Subcutaneous abdominal adipose tissue (tissue), 5 donors: ENCODE measurements around the gene CRACDL.

Source experiments
- H3K27ac ChIP-seq: one replicate; pipeline ENCODE4 v1.7.0; 2013; ENCODE audit warnings: low read depth, mild to moderate bottlenecking, inconsistent platforms, low read length, moderate library complexity
- H3K27me3 ChIP-seq, 5 donors: one replicate each; pipeline ENCODE4 v1.7.0; 2013; ENCODE audit warnings: low read length in 5 of 5, inconsistent platforms in 1 of 5; ENCODE audit not compliant: control insufficient read depth in 5 of 5, insufficient read depth in 4 of 5
- H3K36me3 ChIP-seq, 5 donors: one replicate each; pipeline ENCODE4 v1.7.0; 2013; ENCODE audit warnings: low read length in 5 of 5; ENCODE audit not compliant: control insufficient read depth in 5 of 5, insufficient read depth in 5 of 5
- H3K4me1 ChIP-seq, 5 donors: one replicate each; pipeline ENCODE4 v1.7.0; 2013; ENCODE audit warnings: low read length in 5 of 5, mild to moderate bottlenecking in 3 of 5, moderate library complexity in 1 of 5; ENCODE audit not compliant: control insufficient read depth in 5 of 5, insufficient read depth in 5 of 5
- H3K4me3 ChIP-seq, 5 donors: one replicate each; pipeline ENCODE4 v1.7.0; 2013; ENCODE audit warnings: low read length in 5 of 5, low read depth in 1 of 5
- H3K9ac ChIP-seq, 5 donors: one replicate each; pipeline ENCODE4 v1.7.0; 2013; ENCODE audit warnings: low read length in 5 of 5, mild to moderate bottlenecking in 4 of 5, moderate library complexity in 3 of 5
- H3K9me3 ChIP-seq, 5 donors: one replicate each; pipeline ENCODE4 v1.7.0; 2013; ENCODE audit warnings: low read length in 5 of 5; ENCODE audit not compliant: control insufficient read depth in 5 of 5
- donor health status: healthy.
- donor health status: healthy.
- donor health status: healthy.
- donor health status: healthy.
- donor health status: healthy.

CRACDL gene

GRCh38 chr2:98867539-98868309, 68.3 kb downstream of the CRACDL start:
- no peaks in the 10 kb centered on the region for H3K4me1 ChIP-seq
- peaks cover 0 to 4% (median 2%) of the 10 kb centered on the region in 5 donors for H3K9me3 ChIP-seq
- H3K4me3 ChIP-seq: no peak overlapping the region
- H3K27me3 ChIP-seq: peaks cover 0 to 5% (median 0%) of the 10 kb centered on the region in 5 donors
- H3K36me3 ChIP-seq: no peaks in the 10 kb centered on the region
- no peak overlapping the region for H3K27ac ChIP-seq
- H3K9ac ChIP-seq: no peak overlapping the region

GRCh38 chr2:98866033-98866432, 70.0 kb downstream of the CRACDL start:
- H3K4me1 ChIP-seq: no peaks in the 10 kb centered on the region
- peaks cover 2 to 16% (median 10%) of the 10 kb centered on the region in 5 donors for H3K9me3 ChIP-seq
- peaks cover 0 to 5% (median 0%) of the 10 kb centered on the region in 5 donors for H3K27me3 ChIP-seq
- no peak overlapping the region for H3K9ac ChIP-seq
- no peak overlapping the region for H3K27ac ChIP-seq
- no peak overlapping the region for H3K4me3 ChIP-seq
- H3K36me3 ChIP-seq: no peaks in the 10 kb centered on the region

GRCh38 chr2:98861601-98862000, 74.4 kb downstream of the CRACDL start:
- no peak overlapping the region for H3K9ac ChIP-seq
- no peak overlapping the region for H3K27ac ChIP-seq
- no peaks in the 10 kb centered on the region for H3K4me1 ChIP-seq
- H3K9me3 ChIP-seq: peaks cover 5 to 32% (median 23%) of the 10 kb centered on the region in 5 donors
- no peak overlapping the region for H3K4me3 ChIP-seq
- H3K36me3 ChIP-seq: no peaks in the 10 kb centered on the region
- no peaks in the 10 kb centered on the region for H3K27me3 ChIP-seq

- Histone ChIP-seq H3K36me3 (no peaks in the 10 kb centered on the region), H3K9me3 (peaks cover 5 to 34% (median 22%) of the 10 kb centered on the region in 5 donors), H3K27ac (no peak overlapping the region), H3K4me1 (no peaks in the 10 kb centered on the region), H3K4me3 (no peak overlapping the region), H3K27me3 (no peaks in the 10 kb centered on the region), H3K9ac (no peak overlapping the region)
Observed at GRCh38 chr2:98859323-98859722, 76.7 kb downstream of the CRACDL start.

GRCh38 chr2:98857001-98857400, 79.0 kb downstream of the CRACDL start:
- H3K4me1 ChIP-seq: no peaks in the 10 kb centered on the region
- H3K4me3 ChIP-seq: no peak overlapping the region
- H3K9ac ChIP-seq: no peak overlapping the region
- no peaks in the 10 kb centered on the region for H3K36me3 ChIP-seq
- no peak overlapping the region for H3K27ac ChIP-seq
- peaks cover 2 to 27% (median 18%) of the 10 kb centered on the region in 5 donors for H3K9me3 ChIP-seq
- no peaks in the 10 kb centered on the region for H3K27me3 ChIP-seq

- no peaks in the 10 kb centered on the region for H3K36me3 ChIP-seq
Observed at GRCh38 chr2:98854682-98855081, 81.3 kb downstream of the CRACDL start.

GRCh38 chr2:98852932-98853331, 83.1 kb downstream of the CRACDL start:
- H3K27me3 ChIP-seq: peaks cover 0 to 9% (median 4%) of the 10 kb centered on the region in 5 donors
- H3K4me3 ChIP-seq: no peak overlapping the region

More at GRCh38 chr2:98854682-98855081, 81.3 kb downstream of the CRACDL start:
- peaks cover 2 to 22% (median 11%) of the 10 kb centered on the region in 5 donors for H3K9me3 ChIP-seq
- no peak overlapping the region for H3K27ac ChIP-seq
- no peaks in the 10 kb centered on the region for H3K4me1 ChIP-seq
- H3K27me3 ChIP-seq: peaks cover 0 to 7% (median 0%) of the 10 kb centered on the region in 5 donors
- no peak overlapping the region for H3K9ac ChIP-seq
- H3K4me3 ChIP-seq: no peak overlapping the region

GRCh38 chr2:98850074-98850473, 86.0 kb downstream of the CRACDL start:
- Histone ChIP-seq H3K36me3 (no peaks in the 10 kb centered on the region), H3K4me1 (no peaks in the 10 kb centered on the region), H3K27ac (no peak overlapping the region), H3K4me3 (no peak overlapping the region), H3K9ac (no peak overlapping the region), H3K27me3 (peaks cover 0 to 9% (median 4%) of the 10 kb centered on the region in 5 donors), H3K9me3 (peaks cover 0 to 2% (median 0%) of the 10 kb centered on the region in 5 donors)

More at GRCh38 chr2:98852932-98853331, 83.1 kb downstream of the CRACDL start:
- Histone ChIP-seq H3K9me3 (peaks cover 0 to 14% (median 4%) of the 10 kb centered on the region in 5 donors), H3K9ac (no peak overlapping the region), H3K4me1 (no peaks in the 10 kb centered on the region), H3K36me3 (no peaks in the 10 kb centered on the region), H3K27ac (no peak overlapping the region)

GRCh38 chr2:98849113-98849512, 86.9 kb downstream of the CRACDL start:
- Histone ChIP-seq H3K27me3 (peaks cover 0 to 9% (median 4%) of the 10 kb centered on the region in 5 donors), H3K4me3 (no peak overlapping the region), H3K36me3 (no peaks in the 10 kb centered on the region), H3K27ac (no peak overlapping the region), H3K4me1 (no peaks in the 10 kb centered on the region), H3K9ac (no peak overlapping the region), H3K9me3 (no peaks in the 10 kb centered on the region)

- Histone ChIP-seq H3K9ac (no peak overlapping the region), H3K4me3 (no peak overlapping the region), H3K27me3 (peaks cover 0 to 9% (median 4%) of the 10 kb centered on the region in 5 donors), H3K9me3 (no peaks in the 10 kb centered on the region), H3K4me1 (no peaks in the 10 kb centered on the region), H3K27ac (no peak overlapping the region), H3K36me3 (no peaks in the 10 kb centered on the region)
Observed at GRCh38 chr2:98847853-98848252, 88.2 kb downstream of the CRACDL start.
